ENCODE measurements around the gene ZNF865. TPM values are rescaled to one million over a fixed set of nuclear protein-coding genes. Genes with fewer than 3 reads are reported as not detected.

The ZNF865 gene
- total and polyA plus RNA-seq, 2 of the 8 experiments (the other 6 are each of a cell fraction or from before 2014, with no cell fraction given) = 3.5 to 13.6 TPM

- Histone ChIP-seq H3K23me2 (ENCODE audit: low read depth, low read length) (peaks cover 21% of the 10 kb centered on the region), H3K4ac (replicated peaks; ENCODE audit: insufficient read length, low read depth, low read length) (no peak overlapping the region), H3K23ac (ENCODE audit: insufficient read length) (no peak overlapping the region), H3K79me1 (ENCODE audit: low read depth, low read length) (peaks cover 3% of the 10 kb centered on the region), H2BK5ac (ENCODE audit: low read depth, low read length) (0 out of 2 replicates have a peak overlapping the region, but pooled peaks have one; percentile 66), H3K4me1 (replicated peaks in 1 of 4; ENCODE audit: control insufficient read depth in 3 of 4, insufficient read depth in 4 of 4, low read length in 3 of 4) (peaks cover 0 to 16% (median 12%) of the 10 kb centered on the region in 4 experiments; a peak in 6 of 7 replicates), H3K14ac (ENCODE audit: insufficient read length) (no peak overlapping the region), H2AFZ (ENCODE audit: low read length) (no peak overlapping the region), H2BK12ac (ENCODE audit: low read depth, low read length) (peak overlapping the region; percentile 68; the same call in 1 of the 2 replicates), H3K9ac (replicated peaks in 1 of 4; ENCODE audit: extremely low read depth in 1 of 4, low read depth in 3 of 4, low read length in 3 of 4) (no peak overlapping the region), H4K8ac (ENCODE audit: extremely low read depth, insufficient read depth, low read length) (no peak overlapping the region; the same call in 1 of the 2 replicates), H3K4me3 (ENCODE audit: extremely low read depth in 1 of 4, insufficient read depth in 2 of 4, low read depth in 3 of 4, low read length in 4 of 4) (no peak overlapping the region), H3K79me2 (ENCODE audit: control insufficient read depth in 1 of 2, insufficient read depth in 2 of 2, low read length in 2 of 2) (peaks cover 0 to 10% of the 10 kb centered on the region in 2 experiments; a peak in 2 of 4 replicates), H3K18ac (ENCODE audit: extremely low read depth, low read length) (no peak overlapping the region), H2BK20ac (ENCODE audit: low read length) (peak overlapping the region; percentile 63), H3K36me3 (ENCODE audit: control insufficient read depth in 2 of 4, insufficient read depth in 4 of 4, low read length in 3 of 4) (no peaks in the 10 kb centered on the region), H3K56ac (replicated peaks; ENCODE audit: insufficient read length, low read depth, low read length) (no peak overlapping the region), H2BK15ac (ENCODE audit: low read length) (no peak overlapping the region), H3K27me3 (replicated peaks in 1 of 4; ENCODE audit: control insufficient read depth in 3 of 4, extremely low read depth in 1 of 4, insufficient read depth in 3 of 4, low read length in 3 of 4) (no peaks in the 10 kb centered on the region), H3K9me3 (ENCODE audit: insufficient read depth in 2 of 2, low read depth in 1 of 2, low read length in 1 of 2) (no peaks in the 10 kb centered on the region), H4K91ac (replicated peaks; ENCODE audit: insufficient read length, low read length) (peak overlapping the region; percentile 25), H3K4me2 (ENCODE audit: insufficient read depth in 1 of 2, low read depth in 2 of 2, low read length in 2 of 2) (peak overlapping the region in 1 of 2 experiments; percentile 25; a peak in 1 of 4 replicates), H2BK120ac (replicated peaks; ENCODE audit: low read depth, low read length) (peak overlapping the region; percentile 47), H4K5ac (ENCODE audit: insufficient read length, low read depth, low read length) (no peak overlapping the region), H2AK5ac (ENCODE audit: low read depth, low read length) (peak overlapping the region; percentile 84), H4K20me1 (replicated peaks in 1 of 2; ENCODE audit: control insufficient read depth in 1 of 2, insufficient read depth in 2 of 2, low read length in 2 of 2) (peaks cover 2 to 12% of the 10 kb centered on the region in 2 experiments), H3K27ac (ENCODE audit: low read depth, low read length) (no peak overlapping the region)
- TF ChIP-seq KDM4A (IDR thresholded peaks at IDR 0.05; ENCODE audit: low read depth, low read length, severe bottlenecking) (no peak), HDAC2 (IDR thresholded peaks at IDR 0.05; ENCODE audit: borderline replicate concordance in 1 of 2, low read depth in 2 of 2, low read length in 2 of 2) (no peak), YY1 (IDR thresholded peaks at IDR 0.05; ENCODE audit: low read depth, low read length) (no peak), PHF8 (conservative IDR thresholded peaks at IDR 0.05; ENCODE audit: low read depth, low read length) (no peak), TAF1 (IDR thresholded peaks at IDR 0.05; ENCODE audit: low read depth, low read length) (no peak), KDM1A (IDR thresholded peaks at IDR 0.05; ENCODE audit: borderline replicate concordance, low read length) (no peak), BCL11A (IDR thresholded peaks at IDR 0.05; ENCODE audit: low read depth in 2 of 2, low read length in 2 of 2) (no peak)
- ChIA-PET CTCF (ENCODE audit: partially characterized antibody) (interaction anchor here (1.0 to 1.4 kb wide), 2 partner anchors 14 to 126 kb away, joined by 3 read pairs; partner anchors contain the start of gene ZNF628), POLR2A (ENCODE audit: partially characterized antibody) (interaction anchor here (1.3 to 3.6 kb wide), 4 partner anchors 10 to 21 kb away, joined by 3 to 18 read pairs (median 6); partner anchors contain the start of gene ZNF784)
- 90% methylated on average over 20 of the region's 21 CpGs; no CpG with 5 or more reads in 1 of the 2 experiments for WGBS, 2 experiments (ENCODE audit: extremely low coverage in 1 of 2, insufficient coverage in 1 of 2, insufficient read length in 1 of 2, insufficient replicate concordance in 2 of 2, low coverage in 1 of 2, low lambda C conversion rate in 2 of 2, missing lambda C conversion rate in 1 of 2)
- FAIRE-seq = no peak
- peak in 1 of 2 experiments; percentile 49 for DNase-seq (ENCODE audit: low read depth in 1 of 2, low spot score in 2 of 2)
Observed at GRCh38 chr19:55603115-55603514, 2.3 kb upstream of the ZNF865 start.

All from H1 (cell line).